ENCODE results near the gene RBM8A. TPM values are rescaled to one million over a fixed set of nuclear protein-coding genes. Genes with fewer than 3 reads are reported as not detected.

RBM8A gene
- total and polyA plus RNA-seq, 2 experiments from 2014 or later = 282 to 289 TPM

DNA sequence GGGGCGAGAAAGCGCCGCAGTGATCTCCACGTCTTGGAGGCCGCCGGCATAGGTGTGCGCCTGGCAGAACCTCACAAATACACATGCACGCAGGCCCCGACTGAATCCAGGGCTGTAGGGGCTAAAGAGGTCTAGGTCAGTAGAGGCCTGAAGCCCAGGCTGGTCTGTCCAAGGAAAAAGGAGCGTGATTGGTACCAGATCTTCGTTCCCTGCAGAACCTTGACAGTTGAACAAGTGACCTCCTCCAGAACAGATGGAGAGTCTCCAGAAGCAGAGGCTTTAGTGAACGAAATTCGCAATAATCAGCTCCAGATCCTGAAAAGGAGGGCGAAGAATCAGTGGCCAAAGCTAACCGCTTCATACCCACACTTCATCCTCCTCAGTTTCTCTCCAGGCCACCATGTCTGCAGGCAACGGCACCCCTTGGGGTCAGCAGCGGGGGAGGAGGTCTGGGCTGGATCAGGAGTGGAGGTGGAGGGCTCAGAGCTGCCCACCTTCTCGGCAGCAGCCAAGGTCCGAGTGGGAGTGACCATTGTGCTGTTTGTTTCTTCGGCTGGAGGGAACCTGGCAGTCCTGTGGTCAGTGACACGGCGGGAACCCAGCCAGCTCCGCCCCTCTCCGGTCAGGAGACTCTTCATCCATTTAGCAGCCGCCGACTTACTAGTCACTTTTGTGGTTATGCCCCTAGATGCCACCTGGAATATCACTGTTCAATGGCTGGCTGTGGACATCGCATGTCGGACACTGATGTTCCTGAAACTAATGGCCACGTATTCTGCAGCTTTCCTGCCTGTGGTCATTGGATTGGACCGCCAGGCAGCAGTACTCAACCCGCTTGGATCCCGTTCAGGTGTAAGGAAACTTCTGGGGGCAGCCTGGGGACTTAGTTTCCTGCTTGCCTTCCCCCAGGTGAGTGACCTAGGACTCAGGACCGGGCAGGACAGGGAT lies 8.0 kb downstream of the RBM8A start:
- TF ChIP-seq, protein P1, sequence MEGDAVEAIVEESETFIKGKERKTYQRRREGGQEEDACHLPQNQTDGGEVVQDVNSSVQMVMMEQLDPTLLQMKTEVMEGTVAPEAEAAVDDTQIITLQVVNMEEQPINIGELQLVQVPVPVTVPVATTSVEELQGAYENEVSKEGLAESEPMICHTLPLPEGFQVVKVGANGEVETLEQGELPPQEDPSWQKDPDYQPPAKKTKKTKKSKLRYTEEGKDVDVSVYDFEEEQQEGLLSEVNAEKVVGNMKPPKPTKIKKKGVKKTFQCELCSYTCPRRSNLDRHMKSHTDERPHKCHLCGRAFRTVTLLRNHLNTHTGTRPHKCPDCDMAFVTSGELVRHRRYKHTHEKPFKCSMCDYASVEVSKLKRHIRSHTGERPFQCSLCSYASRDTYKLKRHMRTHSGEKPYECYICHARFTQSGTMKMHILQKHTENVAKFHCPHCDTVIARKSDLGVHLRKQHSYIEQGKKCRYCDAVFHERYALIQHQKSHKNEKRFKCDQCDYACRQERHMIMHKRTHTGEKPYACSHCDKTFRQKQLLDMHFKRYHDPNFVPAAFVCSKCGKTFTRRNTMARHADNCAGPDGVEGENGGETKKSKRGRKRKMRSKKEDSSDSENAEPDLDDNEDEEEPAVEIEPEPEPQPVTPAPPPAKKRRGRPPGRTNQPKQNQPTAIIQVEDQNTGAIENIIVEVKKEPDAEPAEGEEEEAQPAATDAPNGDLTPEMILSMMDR (IDR thresholded peaks at IDR 0.05; ENCODE audit: low read depth, low read length) = no peak
- H3K9me3 ChIP-seq (ENCODE audit: low read depth) = no peaks in the 10 kb centered on the region
- H3K4me3 ChIP-seq = peak overlapping the region; percentile 85
- H3K4me1 ChIP-seq (ENCODE audit: low read depth) = peaks cover 5% of the 10 kb centered on the region
- H3K27ac ChIP-seq = peak overlapping the region; percentile 88
- DNase-seq (ENCODE audit: low read depth in 1 of 2, low spot score in 1 of 2) = peak; percentile 49 to 60
- peaks cover 24% of the 10 kb centered on the region for H3K36me3 ChIP-seq
- H3K27me3 ChIP-seq = no peaks in the 10 kb centered on the region

DNA sequence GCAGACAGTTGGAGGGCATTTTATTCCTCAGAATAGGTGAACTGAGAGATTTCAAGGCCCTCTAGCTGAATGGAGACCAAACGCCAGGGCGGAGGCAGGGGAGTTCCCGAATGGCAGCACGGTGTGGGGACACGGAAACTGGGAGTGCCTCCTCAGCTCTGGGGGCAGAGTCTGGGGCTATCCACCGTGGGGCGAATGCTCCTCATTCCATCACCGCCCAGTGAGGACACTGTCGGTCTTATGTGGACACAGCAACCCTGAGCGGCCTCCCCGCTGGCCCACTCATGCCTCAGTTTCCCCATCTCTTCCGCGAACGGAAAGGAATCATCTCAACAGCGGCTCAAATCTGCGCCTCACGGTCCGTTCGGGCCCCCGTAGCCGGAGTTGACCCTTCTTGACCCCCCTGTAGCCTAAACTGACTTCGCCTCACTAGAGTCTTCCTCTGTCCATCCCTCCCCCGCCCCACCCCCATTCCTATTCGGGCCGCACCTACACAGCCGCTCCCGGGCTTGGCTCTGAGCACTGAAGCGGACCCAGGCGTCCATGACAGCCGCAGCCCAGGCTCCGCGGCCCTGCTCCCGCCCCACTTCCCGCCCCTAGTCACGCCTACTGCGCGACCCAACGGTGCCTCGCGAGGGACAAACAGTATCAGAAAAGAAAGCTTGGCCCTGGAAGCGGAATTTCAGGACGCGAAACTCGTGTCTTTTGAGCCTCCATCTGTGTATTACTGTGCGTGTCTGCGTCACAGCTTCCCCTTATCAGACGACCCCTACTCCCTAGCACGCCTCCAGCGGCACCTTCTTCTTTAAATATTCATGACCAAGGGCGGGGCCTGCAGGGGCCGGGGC lies 8.9 kb downstream of the RBM8A start, which contains the start of gene PEX11B:
Gene PEX11B (minus strand): TSS at position 574 of the 848 bp plus-strand sequence. CDS start 29 bp downstream, at position 545.
- Histone ChIP-seq H3K27me3 (no peaks in the 10 kb centered on the region), H3K4me1 (ENCODE audit: low read depth) (peaks cover 5% of the 10 kb centered on the region), H3K36me3 (peaks cover 25% of the 10 kb centered on the region), H3K9me3 (ENCODE audit: low read depth) (no peaks in the 10 kb centered on the region), H3K27ac (peak within 1 kb of the TSS; percentile 88), H3K4me3 (peak within 1 kb of the TSS; percentile 85)
- TF ChIP-seq, protein P1 (IDR thresholded peaks at IDR 0.05; ENCODE audit: low read depth, low read length) = no peak
- peak; percentile 89 to 92 for DNase-seq (ENCODE audit: low read depth in 1 of 2, low spot score in 1 of 2)

DNA sequence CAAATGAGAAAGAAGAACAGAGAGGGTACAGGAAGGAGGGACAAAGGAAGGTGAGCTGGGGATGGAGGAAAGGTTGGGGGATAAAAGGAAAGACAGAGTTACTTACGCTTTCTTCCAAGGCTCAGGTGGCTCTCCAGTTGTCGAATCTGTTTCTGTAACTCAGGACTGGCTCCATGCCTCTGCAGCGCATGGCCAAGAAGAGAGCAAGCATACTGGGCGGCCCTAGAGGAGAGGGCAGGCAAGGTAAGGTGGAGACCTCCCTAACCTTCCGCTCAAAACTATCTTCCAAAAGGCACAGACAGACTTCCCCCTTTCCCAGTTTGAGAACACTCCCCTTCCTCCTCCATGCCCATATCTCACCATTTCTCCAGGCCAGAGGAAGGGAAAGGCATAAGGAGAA lies 9.7 kb downstream of the RBM8A start:
- TF ChIP-seq, protein P1 (IDR thresholded peaks at IDR 0.05; ENCODE audit: low read depth, low read length) = no peak
- Histone ChIP-seq H3K4me1 (ENCODE audit: low read depth) (peaks cover 5% of the 10 kb centered on the region), H3K4me3 (peak overlapping the region; percentile 85), H3K27ac (no peak overlapping the region), H3K9me3 (ENCODE audit: low read depth) (no peaks in the 10 kb centered on the region), H3K36me3 (peaks cover 24% of the 10 kb centered on the region), H3K27me3 (no peaks in the 10 kb centered on the region)
- no peak for DNase-seq (ENCODE audit: low read depth in 1 of 2, low spot score in 1 of 2)

DNA sequence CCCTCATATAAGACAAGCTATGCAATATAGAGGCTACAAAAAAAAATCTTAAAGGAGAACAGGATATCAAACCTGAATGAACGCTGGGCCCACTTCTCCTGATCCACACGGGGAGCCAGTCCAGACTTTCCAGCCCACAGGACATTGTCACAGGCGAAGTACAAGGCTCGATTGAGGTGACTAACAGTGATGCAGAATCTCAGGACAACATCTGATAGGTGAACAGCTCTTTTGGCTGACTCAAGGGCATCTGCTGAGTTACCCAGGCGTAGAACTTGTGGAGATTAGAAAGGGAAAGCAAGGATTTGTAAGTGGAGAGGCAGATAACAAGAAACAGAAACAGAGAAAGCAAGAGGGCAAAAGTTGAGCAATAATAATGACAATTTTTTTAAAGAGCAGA lies 10.5 kb downstream of the RBM8A start:
- no peaks in the 10 kb centered on the region for H3K27me3 ChIP-seq
- DNase-seq (ENCODE audit: low read depth in 1 of 2, low spot score in 1 of 2) = no peak
- no peak overlapping the region for H3K27ac ChIP-seq

DNA sequence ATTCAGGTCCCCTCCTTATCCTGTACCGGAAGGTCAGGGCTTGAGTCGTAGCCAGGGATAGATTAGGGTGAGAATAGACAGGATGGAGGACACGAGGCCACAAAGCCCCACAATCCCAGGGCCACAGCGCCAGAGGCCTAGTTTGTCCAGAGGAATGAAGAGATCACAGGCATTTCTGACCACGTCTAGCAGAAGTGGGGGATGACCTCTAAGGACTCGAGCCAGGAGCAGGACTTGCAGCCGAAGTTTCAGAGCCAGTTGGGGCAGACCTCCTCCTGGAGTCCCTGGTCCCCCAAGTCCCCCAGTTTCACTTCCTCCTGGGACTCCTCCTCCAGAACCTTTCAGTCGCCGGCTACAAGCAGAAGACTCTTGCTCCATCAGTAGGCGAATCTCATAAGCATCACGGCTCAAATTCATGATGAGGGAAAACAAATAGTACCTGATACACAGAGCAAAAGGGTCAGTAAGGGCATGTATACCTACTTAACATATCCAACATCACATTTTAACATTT lies 15.1 kb downstream of the RBM8A start:
- Histone ChIP-seq H3K27me3 (no peaks in the 10 kb centered on the region), H3K4me1 (ENCODE audit: low read depth) (peaks cover 8% of the 10 kb centered on the region), H3K36me3 (peaks cover 36% of the 10 kb centered on the region), H3K27ac (no peak overlapping the region), H3K4me3 (no peak overlapping the region), H3K9me3 (ENCODE audit: low read depth) (no peaks in the 10 kb centered on the region)
- TF ChIP-seq, protein P1 (IDR thresholded peaks at IDR 0.05; ENCODE audit: low read depth, low read length) = no peak
- DNase-seq (ENCODE audit: low read depth in 1 of 2, low spot score in 1 of 2) = no peak

More for the DNA sequence above, 10.5 kb downstream of the RBM8A start:
- TF ChIP-seq, protein P1 (IDR thresholded peaks at IDR 0.05; ENCODE audit: low read depth, low read length) = no peak
- H3K4me3 ChIP-seq = no peak overlapping the region
- peaks cover 5% of the 10 kb centered on the region for H3K4me1 ChIP-seq (ENCODE audit: low read depth)
- H3K9me3 ChIP-seq (ENCODE audit: low read depth) = no peaks in the 10 kb centered on the region
- peaks cover 24% of the 10 kb centered on the region for H3K36me3 ChIP-seq

Data from cardiac muscle cell (in vitro differentiated cells and primary cell).